Hindlimb muscle (tissue), 1 donor: ENCODE results near the gene PDIA6. TPM values are rescaled to one million over a fixed set of nuclear protein-coding genes. Genes with fewer than 3 reads are reported as not detected.
"Not testable (repeated sequence)": the region's sequence is repeated elsewhere in the genome, so short reads cannot be mapped to it uniquely, and the experiment has no call there.

Experiments used
- DNase-seq: peaks from one replicate; pipeline ENCODE4 v3.0.0-alpha.2; 2013
- polyA plus RNA-seq: library from polyadenylated mRNA; unstranded; fragments of 120-200 nt; gene quantifications from one replicate; pipeline ENCODE4 v1.2.1, GENCODE V29; 2013; ENCODE audit not compliant: insufficient read length

Gene PDIA6
- polyA plus RNA-seq, 1 donor = 125 TPM

DNA sequence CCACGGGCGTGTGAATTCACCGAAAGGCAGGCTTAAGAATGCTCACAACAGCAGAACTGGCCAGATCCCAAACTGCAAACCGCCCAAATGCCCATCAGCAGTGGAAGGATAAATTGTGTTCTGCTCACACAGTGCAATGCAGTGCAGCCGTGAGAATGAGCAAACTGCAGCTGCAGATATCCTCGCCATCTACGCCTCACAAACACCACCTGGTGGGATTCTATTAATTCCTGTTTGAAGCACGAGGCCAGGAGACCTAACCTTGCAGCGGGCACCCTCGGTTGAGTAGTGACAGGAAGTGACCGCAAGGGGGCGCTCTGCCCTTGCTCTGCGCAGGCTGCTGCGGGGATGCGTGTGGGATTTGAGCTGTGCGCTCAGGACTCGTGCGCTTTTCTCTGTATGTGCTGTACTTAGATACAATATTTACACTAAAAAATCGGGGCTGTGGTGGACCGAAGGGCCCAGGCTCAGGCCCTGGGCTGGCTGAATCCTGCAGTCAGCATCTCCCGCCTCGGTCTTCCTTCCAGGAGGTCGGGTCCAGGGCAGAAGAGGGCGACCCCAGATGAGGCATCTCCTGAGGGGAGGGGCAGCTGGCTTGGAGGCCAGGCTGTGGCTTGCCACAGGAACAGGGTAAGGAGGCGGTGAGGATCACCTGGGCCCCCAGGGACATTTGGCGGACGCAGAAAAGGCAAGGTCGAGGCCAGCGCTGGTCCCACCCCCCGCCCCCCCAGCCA is 19.8 kb upstream of the PDIA6 start:
- peak; percentile 82 for DNase-seq

DNA sequence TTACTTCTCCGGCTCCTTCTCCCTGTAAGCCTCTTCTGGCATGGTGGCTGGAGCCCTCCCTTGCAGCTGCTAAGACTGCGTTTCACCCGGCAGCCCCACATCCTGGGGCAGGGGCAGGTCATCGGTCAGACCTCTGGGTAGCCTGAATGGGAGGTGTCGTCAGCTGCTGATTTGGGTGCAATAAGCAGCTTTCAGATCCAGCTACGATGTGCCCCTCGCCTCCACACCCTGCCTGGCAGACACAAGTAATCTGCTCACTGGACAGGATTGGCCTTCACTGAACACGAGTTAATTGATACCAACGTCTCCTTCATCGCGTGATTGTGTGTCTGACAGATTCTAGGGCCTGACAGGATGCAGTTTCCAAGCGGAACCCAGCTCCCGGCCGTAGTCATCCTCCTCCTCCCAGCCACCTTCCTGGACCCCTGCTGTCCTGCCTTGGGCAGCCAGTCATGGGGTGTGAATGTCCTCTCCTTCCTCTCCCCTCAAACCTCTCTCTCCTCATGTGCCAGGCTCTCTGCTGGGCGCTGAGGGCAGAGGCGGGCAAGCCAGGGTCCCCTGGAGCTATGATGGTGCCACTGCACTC is 18.9 kb upstream of the PDIA6 start:
- no peak for DNase-seq

DNA sequence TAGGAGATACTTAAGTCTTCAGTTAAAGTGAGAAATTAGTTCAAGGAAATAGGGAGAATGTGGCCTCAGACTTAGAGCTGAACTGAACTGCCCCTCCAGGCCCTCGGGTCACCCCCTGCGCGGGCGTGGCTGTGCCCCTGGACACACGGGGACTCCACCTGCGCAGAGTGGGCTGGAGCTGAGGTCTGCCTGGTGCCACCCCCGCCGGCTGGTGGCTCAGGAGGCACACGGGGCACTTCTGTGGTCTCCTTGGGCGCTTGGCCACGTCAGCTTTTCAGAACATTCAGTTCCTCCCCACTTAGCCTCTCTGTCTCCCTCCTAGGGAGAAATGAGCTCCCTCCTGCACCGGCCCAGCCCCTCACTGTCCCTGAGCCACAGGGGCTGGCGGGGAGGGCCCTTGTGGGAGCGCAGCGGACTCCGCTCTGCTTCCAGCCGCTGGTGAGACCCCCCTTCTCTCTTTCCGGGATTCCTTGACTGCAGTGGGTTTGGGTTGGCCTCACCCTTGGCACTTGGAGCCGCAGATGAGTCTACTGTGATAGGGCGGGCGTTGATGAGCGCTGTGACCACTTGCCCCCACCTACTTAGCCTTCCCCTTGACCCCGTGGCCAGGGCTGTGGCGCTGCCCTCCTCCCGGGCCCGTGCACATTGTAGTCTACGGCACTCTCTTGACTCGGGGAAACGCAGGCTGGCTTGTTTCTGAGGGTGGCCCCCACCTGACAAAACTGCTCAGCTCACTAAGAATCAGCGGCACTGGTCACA is 18.2 kb upstream of the PDIA6 start:
- no peak for DNase-seq

DNA sequence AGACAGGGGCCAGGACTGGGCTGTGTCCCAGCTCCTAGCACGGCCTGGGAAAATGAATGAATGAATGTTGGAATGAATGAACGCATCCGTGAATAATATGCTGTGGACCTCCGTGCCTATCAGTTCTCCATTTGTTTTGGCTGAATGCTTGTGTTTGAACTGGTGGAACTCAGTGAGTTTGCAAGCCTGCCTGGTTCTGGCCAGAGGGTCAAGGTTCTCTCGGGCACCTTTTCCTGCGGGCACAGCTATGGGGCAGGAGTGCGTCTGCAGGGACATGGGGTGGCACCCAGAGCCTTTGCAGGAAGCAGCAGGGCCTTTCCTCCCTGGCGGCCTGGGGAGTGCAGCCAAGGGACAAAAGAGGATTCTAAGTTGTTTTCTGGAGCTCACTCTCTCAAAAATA is 17.6 kb upstream of the PDIA6 start:
- DNase-seq = no peak

DNA sequence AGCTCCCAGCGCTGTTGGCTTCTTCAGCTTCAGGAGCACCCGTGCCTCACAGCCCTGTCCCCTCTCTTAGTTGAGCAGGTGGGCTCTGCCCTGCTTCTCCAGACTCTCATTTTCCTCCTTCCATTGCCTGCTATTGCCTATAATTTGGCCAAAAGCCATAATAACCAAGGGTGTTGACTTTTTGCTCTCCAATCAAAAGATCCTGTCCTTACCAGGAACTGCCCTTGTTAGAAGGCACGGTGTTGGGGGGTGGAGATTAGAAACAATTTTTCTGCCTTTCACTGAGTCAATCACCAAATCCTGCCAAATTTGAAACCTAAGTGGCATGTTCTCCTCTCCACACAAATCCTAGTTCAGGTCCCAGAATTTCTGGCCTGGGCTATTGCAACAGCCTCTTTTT is 16.7 kb upstream of the PDIA6 start:
- no peak for DNase-seq

DNA sequence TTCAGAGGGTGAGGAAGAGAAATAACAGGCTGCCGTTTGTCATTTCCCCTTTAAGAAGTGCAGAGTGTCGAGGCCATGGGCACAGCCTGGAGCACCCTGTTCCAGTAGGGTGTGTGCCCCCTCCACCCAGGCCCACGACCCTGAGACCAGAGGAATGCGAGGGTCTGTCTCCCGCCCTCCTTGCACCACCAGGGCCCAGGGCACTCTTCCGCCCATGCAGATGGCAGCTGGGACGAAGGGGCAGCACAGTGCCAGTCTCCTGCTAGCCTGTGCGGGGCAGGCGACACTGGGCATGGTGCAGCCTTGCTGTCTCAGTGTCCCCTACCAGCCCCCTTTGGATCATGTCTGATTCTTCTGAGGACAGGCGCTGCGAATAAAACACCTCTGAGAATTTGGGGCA is 15.8 kb upstream of the PDIA6 start:
- DNase-seq = no peak

DNA sequence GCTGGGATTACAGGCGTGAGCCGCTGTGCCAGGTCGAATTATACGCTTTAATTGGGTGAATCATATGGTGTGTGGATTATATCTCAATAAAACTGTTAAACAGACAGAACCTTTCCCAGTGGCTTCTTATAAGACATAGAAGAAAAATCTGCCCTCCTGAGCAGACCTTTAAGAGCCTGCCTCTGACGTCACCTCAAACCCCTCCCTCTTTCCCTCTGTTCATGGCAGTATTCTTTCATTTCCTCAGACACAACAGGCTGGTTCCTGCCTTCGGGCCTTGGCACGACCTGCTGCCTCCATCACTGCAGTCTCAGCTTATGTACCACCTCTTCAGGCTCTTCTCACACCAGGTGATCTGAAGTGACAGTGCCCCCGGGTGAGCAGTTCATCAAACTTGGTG is 14.0 kb upstream of the PDIA6 start:
- no peak for DNase-seq

DNA sequence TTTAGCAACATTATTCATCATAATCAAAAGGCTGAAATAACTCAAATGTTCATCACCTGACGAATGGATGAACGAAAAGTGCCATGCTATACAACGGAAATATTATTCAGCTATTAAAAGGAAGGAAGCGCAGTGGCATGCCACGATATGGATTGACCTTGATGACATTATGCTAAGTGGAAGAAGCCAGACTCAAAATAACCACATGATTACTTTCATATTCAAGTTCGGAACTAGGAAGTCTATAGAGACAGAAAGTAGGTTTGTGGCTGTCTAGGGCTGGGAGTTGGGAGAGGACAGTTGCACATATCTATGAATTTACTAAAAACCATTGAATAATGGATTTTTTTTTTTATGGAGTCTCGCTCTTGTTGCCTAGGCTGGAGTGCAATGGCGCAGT is 13.4 kb upstream of the PDIA6 start:
- no peak for DNase-seq

DNA sequence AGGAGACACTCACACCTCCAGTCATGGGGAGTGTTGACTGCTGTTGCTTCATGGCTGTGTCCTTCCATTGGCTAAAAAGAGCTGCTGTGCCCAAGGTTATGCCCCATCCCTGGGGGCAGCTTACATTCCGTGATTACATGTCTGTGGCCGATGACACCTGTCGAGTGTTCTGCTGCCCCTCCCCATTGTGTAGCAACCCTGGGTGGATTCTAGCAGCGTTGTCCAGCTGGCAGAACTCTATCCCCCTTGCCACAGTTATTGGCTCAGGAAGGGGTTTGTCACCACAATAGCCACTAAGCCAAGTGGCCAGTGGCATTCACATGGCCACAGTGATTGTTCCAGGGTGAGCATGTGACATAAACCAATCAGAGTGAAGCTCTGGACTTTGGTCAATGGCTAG is 11.6 kb upstream of the PDIA6 start:
- no peak for DNase-seq

DNA sequence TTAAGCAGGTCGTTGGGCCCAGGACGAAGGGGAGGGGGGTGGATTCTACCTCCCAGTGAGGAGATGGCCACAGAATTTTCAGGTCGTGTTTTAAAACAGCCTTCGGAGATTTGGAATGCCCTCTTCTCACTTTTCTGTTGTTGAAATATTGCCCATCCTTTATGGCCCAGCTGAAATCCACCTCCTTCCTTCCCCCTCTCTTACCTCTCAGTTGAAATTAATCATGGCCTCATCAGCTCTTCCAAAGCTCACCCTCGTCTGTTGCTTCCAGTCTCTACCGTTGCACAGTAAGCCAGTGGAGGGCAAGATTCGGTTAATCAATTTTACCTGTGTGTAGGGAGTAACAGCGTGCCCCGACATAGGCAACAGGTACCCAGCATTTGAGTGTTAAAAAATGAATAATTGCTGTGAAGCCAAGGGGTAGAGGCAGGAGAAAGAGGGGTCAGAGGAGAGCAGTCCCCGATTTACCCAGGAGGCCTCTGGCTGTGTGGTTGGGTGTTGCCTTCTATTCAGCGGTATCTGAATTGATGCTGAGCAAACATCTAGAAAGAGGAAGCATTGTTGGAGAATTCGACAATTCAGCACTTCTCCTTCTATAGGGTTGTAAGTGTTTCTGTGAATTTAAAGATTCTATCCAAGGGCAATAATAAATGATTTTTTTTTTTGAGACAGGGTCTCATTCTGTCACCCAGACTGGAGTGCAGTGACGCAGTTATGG is 8.6 kb upstream of the PDIA6 start:
- no peak for DNase-seq

DNA sequence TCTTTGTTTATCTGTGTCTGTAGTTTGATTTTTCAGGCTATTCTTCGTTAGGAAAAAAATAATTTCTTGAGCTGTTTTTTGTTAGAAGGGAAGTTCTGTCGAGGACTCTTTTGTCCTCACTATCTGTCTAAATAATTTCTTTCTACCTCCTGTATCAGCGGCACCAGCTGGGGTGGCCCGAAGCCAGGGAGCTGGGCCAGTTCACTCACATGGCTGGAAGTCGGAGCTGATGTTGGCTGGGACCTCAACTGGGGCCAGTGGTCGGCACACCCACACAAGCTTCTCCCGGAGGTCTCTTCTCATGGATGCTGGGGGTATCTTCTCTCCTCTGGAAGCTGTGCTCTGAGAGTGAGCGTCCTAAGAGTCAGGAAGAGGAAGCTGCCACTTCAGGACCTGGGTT is 8.0 kb upstream of the PDIA6 start:
- no peak for DNase-seq

DNA sequence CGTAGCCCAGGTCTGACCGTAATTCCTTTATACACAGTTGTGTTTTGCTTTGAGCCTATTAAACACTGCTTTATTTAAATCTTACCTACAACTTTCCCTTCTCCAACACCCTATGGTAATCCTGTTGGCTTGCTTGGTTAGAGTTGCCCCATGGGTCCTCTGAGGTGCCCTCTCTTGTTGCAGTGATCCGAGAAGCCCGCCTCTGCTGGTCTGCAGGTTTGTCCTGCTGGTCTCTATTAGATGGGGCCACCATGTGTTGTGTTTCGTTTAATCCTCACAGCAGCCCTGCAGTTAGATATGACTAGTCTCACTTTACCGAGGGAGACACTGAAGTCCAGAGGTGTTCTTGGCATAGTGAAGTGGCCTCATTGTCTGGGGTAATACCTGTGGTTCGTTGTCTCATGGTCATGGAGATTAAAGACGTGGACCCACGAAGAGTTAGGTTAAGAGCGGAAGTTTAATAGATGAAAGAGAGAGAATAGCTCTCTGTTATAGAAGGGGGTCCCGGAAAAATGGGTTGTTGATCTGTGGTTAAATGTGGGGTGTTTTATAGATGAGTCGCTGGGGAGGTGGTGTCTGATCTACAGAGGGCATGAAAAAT is 7.2 kb upstream of the PDIA6 start:
- DNase-seq = no peak

DNA sequence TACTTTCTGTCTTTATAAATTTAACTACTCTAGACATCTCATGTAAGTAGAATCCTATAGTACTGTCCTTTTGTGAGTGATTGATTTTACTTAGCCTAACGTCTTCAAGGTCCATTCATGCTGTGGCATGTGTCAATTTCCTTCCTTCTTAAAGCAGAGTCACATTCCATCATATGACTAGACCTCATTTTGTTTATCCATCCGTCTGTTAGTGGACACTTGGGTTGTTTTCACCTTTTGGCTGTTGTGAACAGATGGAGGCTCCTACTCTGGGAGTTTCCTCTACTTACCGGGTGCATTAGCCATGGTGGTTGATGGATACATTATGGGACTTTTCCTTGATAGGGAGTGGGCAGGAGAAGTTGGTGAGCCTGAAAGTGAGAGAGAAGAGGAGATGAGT is 6.4 kb upstream of the PDIA6 start:
- no peak for DNase-seq

DNA sequence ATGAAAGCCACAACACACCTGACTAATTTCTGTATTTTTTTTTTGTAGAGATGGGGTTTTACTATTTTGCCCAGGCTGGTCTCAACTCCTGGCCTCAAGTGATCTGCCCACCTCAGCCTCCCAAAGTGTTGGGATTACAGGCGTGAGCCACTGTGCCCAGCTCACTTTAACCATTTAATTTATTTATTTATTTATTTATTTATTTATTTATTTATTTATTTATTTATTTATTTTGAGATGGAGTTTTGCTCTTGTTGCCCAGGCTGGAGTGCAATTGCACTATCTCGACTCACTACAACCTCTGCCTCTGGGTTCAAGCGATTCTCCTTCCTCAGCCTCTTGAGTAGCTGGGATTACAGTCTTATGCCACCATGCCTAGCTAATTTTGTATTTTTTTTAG is 5.7 kb upstream of the PDIA6 start:
- not testable (repeated sequence) for DNase-seq

DNA sequence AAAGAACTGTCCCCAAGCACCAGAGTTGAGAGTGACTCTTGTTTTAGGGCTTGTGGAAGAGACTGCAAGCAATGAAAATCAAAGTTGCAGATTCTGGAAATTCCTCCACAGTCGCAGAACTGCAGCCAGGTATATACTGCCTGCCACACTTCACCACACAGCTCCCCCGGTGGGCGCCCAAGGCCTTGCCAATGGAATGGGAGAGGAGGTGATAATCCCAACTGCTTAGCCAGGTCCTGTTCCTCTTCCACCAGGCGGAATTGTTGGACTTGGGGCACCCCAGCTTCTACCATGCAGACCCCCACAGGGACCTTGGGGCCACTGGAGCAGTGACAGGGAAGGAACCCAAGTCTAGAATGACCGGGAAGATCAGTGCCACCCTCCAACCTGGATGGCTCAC is 4.8 kb upstream of the PDIA6 start:
- no peak for DNase-seq

DNA sequence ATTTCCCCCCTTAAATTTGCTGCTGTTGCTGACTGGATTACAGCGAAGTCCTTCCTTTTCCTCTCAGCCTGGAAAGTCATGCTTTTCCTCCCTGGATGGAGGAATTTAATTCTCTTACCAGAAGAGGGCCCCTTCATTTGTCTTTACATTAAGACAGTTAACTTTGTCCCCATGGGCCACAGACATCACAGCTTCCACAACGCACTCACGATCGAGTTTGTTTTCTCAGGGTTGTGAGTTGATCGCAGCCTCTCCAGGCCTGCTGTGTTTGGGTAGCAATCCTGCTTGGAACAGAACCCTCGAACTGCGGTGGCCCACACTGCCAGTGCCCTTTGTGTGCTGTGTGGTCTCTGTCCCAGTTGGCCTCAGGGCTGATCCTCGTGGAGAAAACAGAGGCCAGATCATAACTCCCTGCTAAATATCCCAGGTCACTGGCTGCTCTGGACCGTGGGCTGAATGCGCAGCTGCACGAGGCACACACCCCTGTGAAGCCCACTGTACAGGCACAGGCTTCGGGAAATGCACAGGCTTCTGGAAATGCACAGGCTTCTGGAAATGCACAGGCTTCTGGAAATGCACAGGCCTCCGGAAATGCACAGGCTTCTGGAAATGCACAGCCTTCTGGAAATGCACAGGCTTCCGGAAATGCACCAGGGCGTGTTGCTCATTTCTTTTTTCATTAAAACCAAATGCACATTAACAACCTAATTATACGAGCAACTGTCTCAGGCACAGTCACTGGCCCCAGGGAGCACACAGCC is 2.2 kb upstream of the PDIA6 start:
- no peak for DNase-seq

DNA sequence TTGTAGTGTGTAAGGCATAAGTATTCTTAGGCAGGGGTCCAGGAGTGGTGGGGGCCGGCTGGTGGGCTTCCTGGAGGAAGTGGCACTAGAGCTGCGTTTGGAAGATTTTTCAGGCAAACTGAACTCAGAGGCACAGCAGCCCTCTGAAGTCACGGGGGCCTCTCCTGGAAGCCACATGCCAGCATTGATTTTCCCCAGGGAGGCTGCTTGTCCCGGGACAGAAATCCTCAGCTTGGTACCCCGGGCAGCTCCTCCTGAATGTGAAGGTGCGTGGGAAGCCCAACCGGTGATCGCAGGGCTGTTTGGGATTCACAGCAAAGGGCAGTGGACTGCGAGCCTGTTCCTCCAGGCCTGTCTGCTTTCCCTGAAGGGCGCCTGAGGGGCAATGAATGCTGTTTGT is 1.6 kb upstream of the PDIA6 start:
- DNase-seq = no peak

DNA sequence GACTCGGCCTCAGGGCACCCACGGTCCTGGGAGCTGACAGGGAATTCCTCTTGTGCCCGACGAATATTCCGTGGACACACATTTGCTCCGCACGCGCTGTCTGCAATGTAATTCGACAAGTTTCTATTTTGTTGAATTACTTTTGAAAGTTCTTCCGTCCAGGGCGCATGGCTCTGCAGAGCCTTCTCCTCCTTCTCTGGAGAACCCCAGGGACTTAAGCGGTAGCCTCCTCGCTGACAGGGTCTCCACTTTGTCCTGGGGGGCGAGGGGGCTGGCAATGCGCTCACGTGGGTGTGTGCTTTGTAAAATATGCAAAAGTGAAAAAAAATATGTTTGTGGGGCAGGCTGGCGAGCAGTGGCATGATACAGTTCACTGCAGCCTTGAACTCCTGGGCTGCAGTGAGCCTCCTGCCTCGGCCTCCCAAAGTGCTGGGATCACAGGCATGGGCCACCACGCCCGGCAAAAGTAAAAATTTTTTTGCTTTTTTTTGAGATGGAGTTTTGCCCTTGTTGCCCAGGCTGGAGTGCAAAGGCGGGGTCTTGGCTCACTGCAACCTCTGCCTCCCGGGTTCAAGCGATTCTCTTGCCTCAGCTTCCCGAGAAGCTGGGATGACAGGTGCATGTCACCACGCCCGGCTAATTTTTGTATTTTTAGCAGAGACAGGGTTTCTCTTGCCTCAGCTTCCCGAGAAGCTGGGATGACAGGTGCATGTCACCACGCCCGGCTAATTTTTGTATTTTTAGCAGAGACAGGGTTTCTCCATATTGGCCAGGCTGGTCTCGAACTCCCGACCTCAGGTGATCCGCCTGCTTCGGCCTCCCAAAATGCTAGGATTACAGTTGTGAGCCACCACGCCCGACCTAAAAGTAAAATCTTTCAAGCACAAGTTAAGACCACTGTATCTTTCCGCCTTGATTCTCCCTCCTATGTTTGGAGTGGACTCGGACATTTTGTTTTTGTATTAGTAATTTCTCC is 866 bp upstream of the PDIA6 start:
- DNase-seq = not testable (repeated sequence)

DNA sequence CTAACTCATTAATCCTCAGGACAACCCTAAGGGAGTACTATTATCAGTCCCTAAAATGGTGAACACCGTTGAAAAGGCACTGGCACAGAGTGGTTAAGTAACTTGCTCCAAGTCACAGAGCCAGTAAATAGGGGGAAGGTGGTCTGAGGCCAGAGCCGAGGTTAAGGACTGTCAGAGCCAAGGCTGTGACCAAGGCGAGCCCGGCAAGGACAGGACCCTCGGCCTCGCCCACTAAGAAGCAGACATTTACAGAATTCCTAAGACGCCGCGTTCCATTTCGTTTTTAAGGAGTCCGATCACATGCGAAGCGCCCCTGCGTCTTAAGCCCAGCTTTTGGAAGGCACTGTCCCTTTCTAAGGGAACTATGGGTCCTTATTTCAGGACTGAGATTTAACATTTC is 1.1 kb downstream of the PDIA6 start:
- no peak for DNase-seq

DNA sequence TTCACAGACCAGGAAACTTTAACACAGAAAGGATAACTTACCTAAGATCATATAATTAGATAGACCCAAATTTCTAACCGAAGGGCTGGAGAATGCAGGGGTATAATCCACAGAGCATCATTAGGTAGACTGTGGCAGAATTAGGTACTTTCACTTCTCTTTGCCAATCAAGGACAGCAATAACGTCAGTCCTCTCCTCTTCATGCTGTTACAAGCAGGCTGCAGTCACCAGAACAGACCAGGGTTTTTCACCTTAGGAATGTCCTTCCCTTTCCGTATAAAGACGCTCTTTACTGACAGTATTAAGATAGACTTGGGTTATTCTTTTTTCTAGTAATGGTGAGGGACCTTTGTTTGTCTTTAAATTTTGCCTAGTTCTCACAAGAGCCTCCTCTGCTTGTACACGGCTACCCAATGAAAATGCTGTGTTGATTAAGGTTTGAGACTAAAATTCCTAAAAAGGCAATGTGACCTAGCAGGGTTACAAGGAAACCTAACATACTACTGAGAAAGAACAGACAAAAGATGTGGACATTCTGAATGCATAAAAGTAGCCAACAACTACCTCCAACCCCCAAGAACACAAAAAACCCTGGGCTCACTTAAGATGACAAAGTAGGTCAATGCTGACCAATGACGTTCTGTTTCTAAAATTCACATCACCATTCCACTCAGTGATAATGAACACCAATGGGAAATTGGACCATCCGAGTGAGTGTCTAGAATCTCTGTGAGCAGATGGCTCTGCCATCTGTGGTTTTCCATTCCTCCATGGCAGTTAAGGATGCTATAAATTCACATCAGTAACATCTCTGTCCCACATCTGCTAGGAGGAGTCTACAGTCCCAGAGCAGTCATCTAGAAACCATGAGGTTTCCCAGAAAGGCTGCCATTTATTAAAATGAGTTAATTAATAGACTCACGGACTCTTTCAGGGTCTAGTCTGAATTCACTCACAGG is 2.1 kb downstream of the PDIA6 start:
- DNase-seq = no peak
